Neural progenitor cell (in vitro differentiated cells): Measurements from ENCODE around the gene APEH. TPM values are rescaled to one million over a fixed set of nuclear protein-coding genes. Genes with fewer than 3 reads are reported as not detected.

Experiments
- DNase-seq: peaks from one replicate; pipeline ENCODE4 v3.0.0-alpha.2; 2016; ENCODE audit warnings: low spot score
- H2AFZ ChIP-seq: fragments of 200-600 bp; sonication (generic); replicated peaks from 2 replicates; pipeline ENCODE4 v1.6.1; 2016; ENCODE audit warnings: antibody characterized with exemption
- H3F3A ChIP-seq: fragments of 200-600 bp; sonication (generic); 2 replicates; pipeline ENCODE4 v1.6.1; 2016; ENCODE audit warnings: antibody characterized with exemption, low read depth
- H3K27ac ChIP-seq: fragments of 200-600 bp; sonication (generic); 2 replicates; pipeline ENCODE4 v1.5.1; 2016; ENCODE audit warnings: mild to moderate bottlenecking
- H3K27me3 ChIP-seq: fragments of 200-600 bp; sonication (generic); 2 replicates; pipeline ENCODE4 v1.6.1; 2016; ENCODE audit warnings: mild to moderate bottlenecking, moderate library complexity
- H3K36me3 ChIP-seq: fragments of 200-600 bp; sonication (generic); 2 replicates; pipeline ENCODE4 v1.5.1; 2016
- H3K4me1 ChIP-seq: fragments of 200-600 bp; sonication (generic); 2 replicates; pipeline ENCODE4 v1.6.1; 2016; ENCODE audit warnings: mixed run types
- H3K4me2 ChIP-seq: fragments of 200-600 bp; sonication (generic); 2 replicates; pipeline ENCODE4 v1.6.1; 2016
- H3K4me3 ChIP-seq: fragments of 200-600 bp; sonication (generic); 2 replicates; pipeline ENCODE4 v1.5.1; 2016
- H3K79me2 ChIP-seq: fragments of 200-600 bp; sonication (generic); 2 replicates; pipeline ENCODE4 v1.6.1; 2016; ENCODE audit warnings: low read depth
- H3K9ac ChIP-seq: fragments of 200-600 bp; sonication (generic); 2 replicates; pipeline ENCODE4 v1.6.1; 2016
- H3K9me3 ChIP-seq: fragments of 200-600 bp; sonication (generic); 2 replicates; pipeline ENCODE4 v1.5.1; 2016; ENCODE audit warnings: low read depth
- H4K20me1 ChIP-seq: fragments of 200-600 bp; sonication (generic); 2 replicates; pipeline ENCODE4 v1.6.1; 2016; ENCODE audit warnings: low read depth
- H3K27ac Mint-ChIP-seq: 3 replicates; pipeline ENCODE4 v1.8.0; 2021; ENCODE audit warnings: mixed read lengths
- H3K27me3 Mint-ChIP-seq: 2 replicates; pipeline ENCODE4 v1.8.0; 2022; ENCODE audit warnings: low read depth, mild to moderate bottlenecking, inconsistent platforms, moderate library complexity, mixed read lengths; ENCODE audit not compliant: insufficient read depth
- H3K36me3 Mint-ChIP-seq: 3 replicates; pipeline ENCODE4 v1.8.0; 2021; ENCODE audit warnings: mixed read lengths
- H3K4me1 Mint-ChIP-seq: 3 replicates; pipeline ENCODE4 v1.8.0; 2021; ENCODE audit warnings: mixed read lengths
- H3K4me3 Mint-ChIP-seq: 3 replicates; pipeline ENCODE4 v1.8.0; 2021; ENCODE audit warnings: mild to moderate bottlenecking, moderate library complexity, mixed read lengths
- H3K9me3 Mint-ChIP-seq: 3 replicates; pipeline ENCODE4 v1.8.0; 2020; ENCODE audit warnings: mixed read lengths
- CTCF ChIP-seq: fragments of 200-600 bp; sonication (generic); IDR thresholded peaks from 2 replicates; pipeline ENCODE4 v1.5.1; 2017; ENCODE audit warnings: antibody characterized with exemption, mild to moderate bottlenecking
- EZH2 ChIP-seq: fragments of 200-600 bp; sonication (generic); IDR thresholded peaks from 2 replicates; pipeline ENCODE4 v1.6.1; 2017; ENCODE audit warnings: antibody characterized with exemption, mild to moderate bottlenecking, moderate library complexity
- EZH2phosphoT487 ChIP-seq: fragments of 200-600 bp; sonication (generic); IDR thresholded peaks from 2 replicates; pipeline ENCODE4 v1.6.1; 2017; ENCODE audit warnings: antibody characterized with exemption
- total RNA-seq: library from RNA; depleted of rRNA; stranded (reverse); fragments of >200 nt; gene quantifications from 2 replicates; pipeline ENCODE4 v1.2.3, GENCODE V29; 2015; ENCODE audit warnings: low replicate concordance

Gene APEH
- total RNA-seq, 1 donor from 2014 or later = 132 TPM

GRCh38 chr3:49716169-49716568, 42.0 kb downstream of the APEH start:
- Histone ChIP-seq H3K27me3 (peaks cover 8% of the 10 kb centered on the region), H4K20me1 (no peaks in the 10 kb centered on the region), H3K4me2 (no peak overlapping the region), H2AFZ (no peak overlapping the region), H3K36me3 (no peaks in the 10 kb centered on the region), H3K4me3 (no peak overlapping the region), H3K4me1 (peaks cover 3% of the 10 kb centered on the region), H3K79me2 (no peaks in the 10 kb centered on the region), H3K27ac (no peak overlapping the region), H3K9me3 (no peaks in the 10 kb centered on the region), H3K9ac (no peak overlapping the region), H3F3A (peaks cover 24% of the 10 kb centered on the region)
- Mint-ChIP-seq H3K4me1 (peaks cover 9% of the 10 kb centered on the region), H3K4me3 (no peak overlapping the region), H3K27me3 (no peaks in the 10 kb centered on the region), H3K9me3 (no peaks in the 10 kb centered on the region), H3K27ac (no peak overlapping the region), H3K36me3 (peaks cover 5% of the 10 kb centered on the region)
- no peak for DNase-seq
- TF ChIP-seq EZH2phosphoT487 (no peak), EZH2 (no peak), CTCF (no peak)

- H3K9me3 ChIP-seq = no peaks in the 10 kb centered on the region
- peaks cover 3% of the 10 kb centered on the region for H3K4me1 ChIP-seq
- H3K27me3 ChIP-seq = peaks cover 8% of the 10 kb centered on the region
- H3K9ac ChIP-seq = no peak overlapping the region
- Mint-ChIP-seq H3K4me1 (peaks cover 11% of the 10 kb centered on the region), H3K36me3 (peaks cover 8% of the 10 kb centered on the region), H3K27me3 (no peaks in the 10 kb centered on the region), H3K27ac (no peak overlapping the region), H3K9me3 (no peaks in the 10 kb centered on the region), H3K4me3 (no peak overlapping the region)
- H2AFZ ChIP-seq = no peak overlapping the region
- H3K27ac ChIP-seq = no peak overlapping the region
- no peak overlapping the region for H3K4me2 ChIP-seq
- no peaks in the 10 kb centered on the region for H4K20me1 ChIP-seq
- no peaks in the 10 kb centered on the region for H3K79me2 ChIP-seq
- no peak for DNase-seq
- H3K4me3 ChIP-seq = no peak overlapping the region
- H3K36me3 ChIP-seq = no peaks in the 10 kb centered on the region
- TF ChIP-seq EZH2phosphoT487 = no peak
- TF ChIP-seq EZH2 = no peak
- no peak for TF ChIP-seq CTCF
- H3F3A ChIP-seq = peaks cover 24% of the 10 kb centered on the region
Measured at GRCh38 chr3:49716691-49717210, 42.6 kb downstream of the APEH start.

GRCh38 chr3:49717211-49717958, 43.2 kb downstream of the APEH start:
- Histone ChIP-seq H3K4me3 (no peak overlapping the region), H3K4me1 (peaks cover 3% of the 10 kb centered on the region), H3F3A (peaks cover 24% of the 10 kb centered on the region), H3K27ac (no peak overlapping the region), H3K4me2 (no peak overlapping the region), H3K36me3 (no peaks in the 10 kb centered on the region), H3K9ac (no peak overlapping the region), H2AFZ (no peak overlapping the region), H4K20me1 (no peaks in the 10 kb centered on the region), H3K27me3 (peaks cover 8% of the 10 kb centered on the region), H3K79me2 (peaks cover under 1% of the 10 kb centered on the region), H3K9me3 (no peaks in the 10 kb centered on the region)
- Mint-ChIP-seq H3K36me3 (peaks cover 8% of the 10 kb centered on the region), H3K27me3 (no peaks in the 10 kb centered on the region), H3K9me3 (no peaks in the 10 kb centered on the region), H3K4me1 (peaks cover 12% of the 10 kb centered on the region), H3K27ac (no peak overlapping the region), H3K4me3 (peak overlapping the region; percentile 10)
- DNase-seq = no peak
- TF ChIP-seq EZH2 (no peak), EZH2phosphoT487 (no peak), CTCF (no peak)
